ENCODE measurements around the gene IQGAP2.
"Not testable (repeated sequence)": the region's sequence is repeated elsewhere in the genome, so short reads cannot be mapped to it uniquely, and the experiment has no call there.

IQGAP2 gene

GRCh38 chr5:76514292-76514691 is 111.2 kb downstream of the IQGAP2 start:
- DNase-seq, result no peak

GRCh38 chr5:76514713-76515112 is 111.6 kb downstream of the IQGAP2 start:
- DNase-seq, result no peak

GRCh38 chr5:76517334-76517733 is 114.2 kb downstream of the IQGAP2 start:
- no peak for DNase-seq

GRCh38 chr5:76518246-76518645 is 115.2 kb downstream of the IQGAP2 start:
- not testable (repeated sequence) for DNase-seq

GRCh38 chr5:76521240-76521758 is 118.2 kb downstream of the IQGAP2 start:
- DNase-seq, result no peak

GRCh38 chr5:76522103-76522935 is 119.2 kb downstream of the IQGAP2 start:
- no peak for DNase-seq

- no peak for DNase-seq
Measured at GRCh38 chr5:76524101-76524835, 121.2 kb downstream of the IQGAP2 start.

- DNase-seq, result no peak
Measured at GRCh38 chr5:76524868-76525267, 121.8 kb downstream of the IQGAP2 start.

- DNase-seq, result no peak
Measured at GRCh38 chr5:76525956-76526355, 122.9 kb downstream of the IQGAP2 start.

GRCh38 chr5:76526950-76527583 is 124.0 kb downstream of the IQGAP2 start:
- DNase-seq, result no peak

GRCh38 chr5:76527685-76528161 is 124.6 kb downstream of the IQGAP2 start:
- no peak for DNase-seq

- DNase-seq, result no peak
Measured at GRCh38 chr5:76528547-76529331, 125.7 kb downstream of the IQGAP2 start.

- no peak for DNase-seq
Measured at GRCh38 chr5:76529464-76530344, 126.6 kb downstream of the IQGAP2 start.

GRCh38 chr5:76532052-76532451 is 129.0 kb downstream of the IQGAP2 start:
- no peak for DNase-seq

- no peak for DNase-seq
Measured at GRCh38 chr5:76532973-76533372, 129.9 kb downstream of the IQGAP2 start.

GRCh38 chr5:76535577-76535976 is 132.5 kb downstream of the IQGAP2 start:
- DNase-seq, result no peak

GRCh38 chr5:76537073-76537543 is 134.0 kb downstream of the IQGAP2 start:
- no peak for DNase-seq

- no peak for DNase-seq
Measured at GRCh38 chr5:76542241-76542640, 139.2 kb downstream of the IQGAP2 start.

- DNase-seq, result peak; percentile 83
Measured at GRCh38 chr5:76542887-76543690, 140.0 kb downstream of the IQGAP2 start.

GRCh38 chr5:76544268-76544926 is 141.3 kb downstream of the IQGAP2 start:
- peak; percentile 71 for DNase-seq
